Head of caudate nucleus (tissue), 42 donors: ENCODE measurements around the gene PIEZO2.
A peak's percentile ranks its signal among the peaks of the same experiment; 100 is the strongest.

Source experiments
- DNase-seq, 42 donors: peaks; one replicate each; pipeline versions ENCODE4 v3.0.0 to v3.0.0-alpha.2; 2020 to 2021; ENCODE audit warnings: mixed read lengths in 7 of 42
- intact Hi-C: fragments of 100-400 bp; cut with DNase I; formaldehyde crosslinking; loops from one replicate; pipeline ENCODE4 v1.15.0; 2022

PIEZO2 gene

DNA sequence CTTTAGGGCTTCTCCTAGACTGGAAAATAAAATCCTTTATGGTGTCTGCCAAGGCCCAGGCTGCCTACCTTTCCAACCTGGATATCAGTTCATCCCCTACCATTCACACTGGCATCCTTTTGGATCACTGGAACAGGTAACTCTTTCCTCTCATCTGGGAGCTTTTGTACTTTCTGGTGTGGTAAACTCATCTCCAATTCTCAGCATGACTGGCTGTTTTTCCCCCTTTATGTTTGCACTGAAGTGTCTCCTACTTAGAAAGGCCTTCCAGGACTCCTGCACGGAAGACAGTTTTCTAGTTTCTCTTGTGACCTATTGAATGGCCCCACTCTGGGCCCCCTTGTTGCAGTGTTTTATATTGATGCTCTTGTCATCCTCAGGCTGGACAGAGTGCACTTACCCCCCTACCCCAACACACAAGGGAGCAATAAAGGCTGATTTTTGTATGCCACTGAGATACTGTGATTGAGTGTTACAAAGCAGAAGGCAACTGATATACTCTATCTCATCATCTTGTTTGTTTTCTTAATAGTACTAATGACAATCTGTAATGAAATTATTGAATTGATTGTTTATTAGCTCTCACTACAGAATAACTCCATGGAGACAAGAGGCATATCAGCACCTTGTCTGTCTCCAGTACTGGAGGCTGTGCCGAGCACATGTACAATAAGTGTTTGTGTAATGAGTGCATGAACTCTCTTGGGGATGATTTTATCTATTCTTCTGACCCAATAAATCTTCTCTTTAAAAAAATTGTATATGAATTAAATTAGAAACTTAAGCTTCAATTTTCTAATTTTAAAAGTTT is 129.9 kb downstream of the PIEZO2 start:
- no peak for DNase-seq
- intact Hi-C loops, result no loop called here

DNA sequence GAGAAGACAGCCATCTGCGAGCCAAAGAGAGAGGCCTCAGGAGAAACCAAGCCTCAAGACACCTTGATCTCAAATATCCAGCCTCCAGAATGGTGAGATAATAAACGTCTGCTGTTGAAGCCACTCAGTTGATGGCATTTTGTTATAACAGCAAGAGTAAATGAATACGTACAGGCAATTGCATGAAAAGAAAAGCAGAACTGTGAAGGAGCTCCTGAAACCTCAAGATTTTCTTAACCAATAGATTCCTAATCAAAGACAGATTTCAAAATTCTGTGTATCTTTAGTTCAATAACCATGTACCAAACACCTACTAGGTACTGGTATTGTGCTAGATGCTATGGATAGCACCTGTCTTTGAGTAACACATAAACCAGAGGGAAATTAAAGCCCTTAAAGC is 139.5 kb downstream of the PIEZO2 start:
- DNase-seq, result no peak
- intact Hi-C loops, result no loop called here

DNA sequence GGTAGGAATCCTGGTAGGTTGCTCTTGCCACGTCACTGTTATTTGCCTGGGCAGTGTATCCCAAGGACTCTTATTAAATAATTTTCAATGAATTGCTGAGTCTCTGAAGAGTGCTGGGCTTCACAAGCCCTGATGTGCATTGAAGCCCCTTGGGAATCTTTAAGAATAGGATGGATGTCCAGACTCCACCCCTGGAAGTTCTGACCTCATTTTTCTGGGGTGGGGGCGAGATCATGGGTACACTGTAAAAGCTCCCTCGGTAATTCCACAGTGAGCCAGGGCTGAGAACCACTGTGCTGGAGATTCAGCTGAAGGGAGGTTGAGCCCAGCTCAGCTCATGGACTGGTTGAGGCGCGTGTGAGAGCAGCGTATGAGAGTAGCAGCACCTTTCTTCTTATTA is 140.2 kb downstream of the PIEZO2 start:
- no peak for DNase-seq
- intact Hi-C loops, result no loop called here

DNA sequence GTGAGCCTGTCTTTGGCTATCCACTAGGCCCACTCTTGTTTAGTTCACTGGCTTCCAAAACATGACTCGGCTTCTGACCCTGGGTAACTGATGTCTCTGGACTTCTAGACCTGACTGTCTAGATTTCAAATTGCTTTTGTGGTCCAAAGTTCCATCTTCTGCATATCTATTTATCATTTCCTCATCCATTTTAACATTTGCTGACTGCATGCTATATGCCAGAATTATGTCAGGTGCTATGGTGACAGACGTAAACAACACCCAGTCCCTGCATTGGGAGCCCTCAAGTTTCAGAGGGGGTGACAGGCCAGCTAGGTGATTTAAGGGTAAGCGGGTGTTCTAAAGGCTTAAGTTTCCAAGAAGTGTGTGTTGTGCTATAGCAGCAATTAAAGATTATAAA is 140.9 kb downstream of the PIEZO2 start:
- intact Hi-C loops, result no loop called here
- DNase-seq, result no peak

DNA sequence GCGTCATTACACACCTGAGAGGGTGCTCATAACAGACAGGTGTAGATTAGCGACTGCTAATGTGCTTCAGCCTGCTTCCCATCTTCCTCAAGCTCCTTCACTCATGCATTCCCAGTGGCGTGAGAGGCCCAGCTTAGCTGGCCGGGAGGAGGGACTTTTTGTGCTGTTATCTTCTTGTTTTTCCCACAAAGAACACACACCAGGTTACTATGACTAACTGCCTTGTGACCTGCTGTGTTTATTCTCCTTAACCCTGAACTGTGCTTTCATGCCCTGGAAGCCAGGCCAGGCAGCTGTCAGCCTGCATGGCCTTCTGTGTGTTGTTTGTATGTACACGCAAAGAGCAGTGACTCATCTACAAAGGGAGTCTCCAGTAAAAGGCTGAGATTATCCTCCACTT is 143.8 kb downstream of the PIEZO2 start:
- intact Hi-C loops, result no loop called here
- no peak for DNase-seq

DNA sequence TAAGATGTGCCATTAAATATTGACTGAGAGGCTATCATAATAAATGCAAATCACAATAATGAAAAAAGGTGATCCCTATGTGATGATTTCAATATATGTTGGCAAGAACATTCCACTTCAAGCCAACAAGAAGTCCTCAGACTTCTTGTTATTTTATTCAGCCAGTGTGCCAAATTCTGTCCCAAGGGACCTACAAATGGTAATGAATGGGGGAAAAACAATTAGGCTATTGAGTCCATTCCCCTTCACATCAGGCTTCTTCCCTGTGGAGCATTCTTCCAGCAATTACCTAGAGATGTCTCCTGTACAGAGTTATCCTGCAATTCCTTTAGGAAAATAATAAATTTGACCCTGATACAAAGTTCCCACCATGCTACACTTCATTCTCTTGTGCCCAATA is 144.4 kb downstream of the PIEZO2 start:
- intact Hi-C loops, result no loop called here

DNA sequence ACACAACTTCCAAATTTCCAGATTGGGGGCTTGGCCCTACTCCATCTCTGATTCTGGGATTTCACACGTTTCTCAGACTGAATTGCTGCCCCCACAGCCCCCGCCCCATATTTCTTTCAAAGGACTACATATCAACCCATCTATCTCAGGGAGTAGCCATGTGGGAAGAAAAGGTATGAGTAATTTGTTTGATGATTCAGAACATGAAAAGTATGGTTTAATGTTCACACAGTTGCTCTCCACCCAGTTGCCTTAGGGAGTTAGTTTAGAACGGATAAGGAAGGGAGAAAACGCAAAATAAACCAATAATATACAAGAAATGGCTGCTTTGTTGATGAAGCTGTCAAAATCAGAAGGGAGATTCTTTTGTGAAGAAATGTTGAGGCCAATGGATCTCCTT is 145.1 kb downstream of the PIEZO2 start:
- DNase-seq, result no peak
- intact Hi-C loops, result no loop called here

More for the DNA sequence above, 144.4 kb downstream of the PIEZO2 start:
- no peak for DNase-seq

DNA sequence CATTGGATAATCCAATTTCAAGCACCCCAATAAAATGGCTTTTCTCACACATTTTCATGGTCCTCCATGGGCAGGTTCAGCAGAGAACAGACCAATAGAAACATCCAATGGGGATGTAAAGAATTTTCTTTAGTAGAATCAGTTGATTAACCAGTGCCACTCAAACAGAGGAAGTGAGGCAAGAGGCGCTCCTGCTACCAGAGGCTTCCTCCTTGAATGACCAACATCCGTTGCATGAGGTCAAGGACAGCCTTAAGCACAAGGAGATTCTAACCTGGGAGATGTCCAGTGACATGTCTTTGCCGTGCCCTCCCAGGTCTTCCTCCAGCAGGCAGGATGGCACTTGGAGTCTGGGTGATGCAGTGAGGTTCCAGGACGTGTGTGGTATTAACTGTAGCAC is 146.6 kb downstream of the PIEZO2 start:
- DNase-seq, result no peak
- intact Hi-C loops, result no loop called here

DNA sequence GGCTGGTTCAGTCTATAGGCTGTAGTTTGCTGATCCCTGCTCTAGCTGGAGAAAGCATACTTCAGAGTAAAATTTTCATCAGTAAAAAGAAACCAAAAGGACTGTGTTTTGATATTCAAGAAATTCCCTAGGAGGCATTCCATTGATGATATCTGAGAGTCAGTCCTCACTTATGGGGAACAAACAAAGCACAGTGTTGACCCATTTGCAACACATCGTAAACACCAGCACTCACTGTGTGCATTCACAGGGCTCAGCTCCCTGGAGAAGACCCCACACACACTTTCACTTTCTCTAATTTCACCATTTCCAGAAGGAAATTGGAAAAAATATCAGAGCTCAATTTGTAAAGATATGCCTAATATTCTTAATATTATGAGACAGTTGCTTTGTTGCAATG is 147.1 kb downstream of the PIEZO2 start:
- intact Hi-C loops, result no loop called here
- no peak for DNase-seq

DNA sequence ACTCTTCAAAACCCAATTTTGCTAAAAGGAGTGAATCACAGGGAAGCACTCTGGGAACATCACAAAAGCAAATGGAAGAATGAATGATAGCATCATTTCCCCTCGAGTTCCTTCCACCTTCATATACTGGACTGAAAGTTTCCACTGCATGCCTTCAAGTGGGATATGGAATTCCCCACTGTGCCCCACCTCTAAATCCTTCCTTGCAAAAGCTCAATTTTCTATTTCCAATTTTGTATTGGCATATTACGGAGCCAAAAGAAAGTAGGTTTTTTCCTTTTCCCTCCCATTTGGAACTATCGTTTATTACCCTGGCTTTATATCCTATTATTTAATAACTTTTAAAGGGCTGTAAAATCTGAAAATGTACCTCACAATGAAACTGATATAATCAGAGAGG is 149.3 kb downstream of the PIEZO2 start:
- DNase-seq, result no peak
- intact Hi-C loops, result no loop called here

DNA sequence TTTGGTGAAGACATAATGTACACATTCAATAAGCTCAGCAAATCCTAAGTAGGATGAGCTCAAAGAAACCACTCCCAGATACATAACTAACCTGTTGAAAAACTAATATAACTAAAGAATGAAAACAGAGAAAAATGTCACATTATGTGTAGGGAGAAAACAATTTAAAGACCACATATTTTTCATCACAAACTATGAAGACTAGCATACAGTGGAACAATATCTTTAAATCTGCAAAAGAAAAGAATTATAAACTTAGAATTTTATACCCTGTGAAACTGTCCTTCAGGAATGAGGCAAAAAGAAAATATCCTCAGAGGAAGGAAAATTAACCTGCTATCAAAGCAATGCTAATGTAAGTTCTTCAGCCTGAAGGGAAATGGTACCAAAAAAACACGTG is 151.5 kb downstream of the PIEZO2 start:
- intact Hi-C loops, result no loop called here
- DNase-seq, result no peak

DNA sequence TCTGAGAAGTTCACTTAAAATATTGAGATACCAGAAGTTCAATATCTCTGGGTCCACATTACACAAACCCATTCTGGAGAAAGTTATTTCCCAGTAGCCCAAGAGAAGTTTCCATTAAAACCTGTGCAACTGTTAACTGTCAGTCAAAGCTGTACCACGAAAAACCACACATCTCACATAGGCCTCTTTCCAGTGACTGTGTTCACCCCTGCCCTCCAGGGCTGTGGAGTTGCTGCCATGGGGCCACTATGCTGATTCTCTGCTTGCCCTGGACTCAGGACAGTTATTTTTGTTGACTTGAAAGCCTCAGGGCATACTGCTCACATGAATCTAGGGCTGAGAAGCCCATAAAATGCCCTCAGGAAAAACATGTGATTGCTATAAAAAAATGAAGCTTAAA is 153.8 kb downstream of the PIEZO2 start:
- intact Hi-C loops, result no loop called here
- no peak for DNase-seq

DNA sequence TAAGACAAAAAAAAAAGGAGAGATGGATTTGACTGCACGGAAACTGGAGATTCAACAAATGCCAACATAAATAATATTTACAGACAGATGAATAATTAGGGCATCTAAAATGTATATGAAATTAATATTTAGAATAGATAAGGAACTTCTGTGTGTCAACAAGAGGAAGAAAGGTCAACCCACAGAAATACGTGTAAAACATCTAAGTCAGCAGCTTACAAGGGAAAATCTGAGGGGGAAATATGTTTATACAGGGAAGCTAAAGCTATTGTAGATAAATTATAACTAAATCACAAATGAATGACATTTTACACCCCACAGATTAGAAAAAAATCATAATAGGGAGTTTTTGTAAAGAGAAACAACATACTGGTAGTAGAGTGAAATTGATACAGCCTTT is 159.9 kb downstream of the PIEZO2 start:
- intact Hi-C loops, result no loop called here
- no peak for DNase-seq

DNA sequence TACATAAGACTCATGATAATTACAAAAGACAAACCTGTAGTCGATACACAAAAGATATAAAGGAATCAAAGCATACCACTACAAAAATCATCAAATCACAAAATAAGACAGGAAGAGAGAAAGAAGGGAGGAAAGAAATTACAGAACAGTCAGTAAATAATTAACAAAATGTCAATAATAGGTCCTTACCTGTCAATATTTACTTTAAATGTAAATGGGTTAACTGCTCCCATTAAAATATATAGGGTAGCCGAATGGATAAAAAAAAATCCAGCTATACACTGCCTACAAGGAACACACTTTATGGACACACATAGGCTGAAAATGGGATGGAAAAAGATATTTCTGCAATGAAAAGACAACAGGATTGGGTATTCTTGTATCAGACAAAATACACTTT is 163.7 kb downstream of the PIEZO2 start:
- intact Hi-C loops, result no loop called here
- no peak for DNase-seq

DNA sequence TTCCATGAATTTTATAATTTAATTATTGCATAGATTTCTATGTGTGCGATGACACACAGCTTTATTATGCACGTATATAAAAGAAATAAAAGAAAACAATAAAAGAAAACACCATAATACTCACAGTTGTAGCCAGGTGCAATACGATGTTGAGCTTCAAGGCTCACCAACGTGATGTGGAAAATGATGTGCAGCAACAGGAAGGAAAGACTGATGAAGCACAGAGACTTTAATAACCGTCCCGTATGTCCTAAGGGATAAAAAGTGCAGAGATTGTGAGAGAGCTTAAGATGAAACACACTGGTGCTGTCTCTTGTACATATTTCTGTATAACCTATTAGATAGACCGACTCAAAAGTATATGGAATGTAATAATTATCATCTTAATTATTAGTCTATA is 170.0 kb downstream of the PIEZO2 start:
- DNase-seq, result no peak
- intact Hi-C loops, result no loop called here

DNA sequence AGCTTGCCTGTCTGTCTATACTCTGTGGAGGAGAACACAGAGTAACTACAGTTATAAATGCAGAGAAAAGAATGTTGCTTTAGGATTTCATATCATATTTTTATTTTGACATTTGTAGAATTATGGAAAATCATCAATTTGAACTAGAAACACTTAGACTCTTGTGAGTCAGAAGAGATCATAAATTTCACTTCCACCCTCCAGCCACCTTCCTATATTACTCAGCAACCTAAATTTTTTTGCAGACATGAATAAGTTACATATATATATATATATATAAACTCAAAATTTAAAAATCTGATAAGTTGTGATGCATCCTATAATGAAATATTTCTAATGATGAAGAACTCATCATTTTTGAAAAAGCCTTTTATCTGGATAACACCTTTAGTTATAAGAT is 172.3 kb downstream of the PIEZO2 start:
- DNase-seq, result no peak
- intact Hi-C loops, result no loop called here

DNA sequence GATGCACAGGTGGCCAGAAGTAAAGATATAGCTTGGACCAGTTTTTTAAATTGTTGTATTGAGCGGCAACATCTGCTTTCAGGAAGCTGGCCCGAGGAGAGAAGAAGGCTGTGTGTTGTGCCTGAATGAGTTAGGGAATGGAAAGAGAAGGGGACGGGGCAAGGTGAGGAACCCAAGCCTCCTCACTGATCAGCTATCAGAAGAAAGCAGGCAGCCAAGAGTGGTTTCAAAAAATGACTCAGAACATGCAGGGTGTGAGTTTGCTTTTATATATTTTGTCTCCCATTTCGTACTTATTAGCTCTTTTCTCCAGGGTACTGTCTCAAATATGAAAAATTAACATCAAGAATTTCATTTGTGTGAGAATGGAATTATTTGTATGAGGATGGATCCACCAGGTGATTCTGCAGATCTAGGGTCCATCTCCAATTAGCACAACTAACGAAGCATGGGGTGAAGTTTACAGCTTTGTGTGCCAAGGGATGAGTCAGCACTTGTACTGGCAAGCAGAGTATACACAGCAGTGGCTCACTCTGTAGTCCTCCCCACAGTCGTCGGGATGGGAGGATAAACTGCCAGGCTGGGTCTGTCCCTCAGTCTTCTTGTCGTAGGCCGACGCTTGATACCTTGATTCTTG is 175.7 kb downstream of the PIEZO2 start:
- intact Hi-C loops, result no loop called here
- peak in 9 of 42 donors; percentile 2 to 49 (median 5) for DNase-seq

DNA sequence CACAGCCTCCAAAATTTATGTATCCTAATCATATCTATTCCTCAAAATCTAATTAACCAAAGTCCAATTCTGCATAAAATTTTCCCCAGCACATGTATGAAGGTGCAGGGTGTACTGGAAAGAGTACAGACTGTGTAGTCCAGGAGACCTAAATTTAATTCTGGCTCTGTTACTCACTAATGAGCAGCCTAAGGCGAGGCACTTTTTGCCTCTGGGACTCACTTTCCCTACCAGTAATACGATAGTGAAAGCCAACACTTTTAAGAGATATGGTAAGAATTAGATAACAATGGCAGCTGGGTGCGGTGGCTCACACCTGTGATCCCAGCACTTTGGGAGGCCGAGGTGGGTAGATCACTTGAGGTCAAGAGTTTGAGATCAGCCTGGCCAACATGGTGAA is 177.7 kb downstream of the PIEZO2 start:
- intact Hi-C loops, result no loop called here
- DNase-seq, result no peak

DNA sequence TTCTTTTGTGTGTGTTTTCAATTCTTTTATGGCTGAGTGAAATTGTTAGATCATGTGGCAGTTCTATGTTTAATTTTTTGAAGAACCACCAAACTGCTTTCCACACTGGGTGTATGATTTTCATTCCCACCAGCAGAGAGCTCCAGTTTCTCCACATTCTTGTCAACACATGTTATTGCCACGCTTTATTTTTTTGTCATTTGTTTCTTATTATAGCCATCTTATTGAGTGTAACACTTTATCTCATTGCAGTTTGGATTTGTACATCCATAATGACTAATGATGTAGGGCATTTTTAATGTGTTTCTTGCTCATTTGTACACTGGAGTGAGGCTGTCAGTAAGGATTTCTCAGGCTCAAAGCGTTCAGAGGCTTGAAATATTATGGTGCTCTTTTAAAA is 184.2 kb downstream of the PIEZO2 start:
- no peak for DNase-seq
- intact Hi-C loops, result no loop called here

DNA sequence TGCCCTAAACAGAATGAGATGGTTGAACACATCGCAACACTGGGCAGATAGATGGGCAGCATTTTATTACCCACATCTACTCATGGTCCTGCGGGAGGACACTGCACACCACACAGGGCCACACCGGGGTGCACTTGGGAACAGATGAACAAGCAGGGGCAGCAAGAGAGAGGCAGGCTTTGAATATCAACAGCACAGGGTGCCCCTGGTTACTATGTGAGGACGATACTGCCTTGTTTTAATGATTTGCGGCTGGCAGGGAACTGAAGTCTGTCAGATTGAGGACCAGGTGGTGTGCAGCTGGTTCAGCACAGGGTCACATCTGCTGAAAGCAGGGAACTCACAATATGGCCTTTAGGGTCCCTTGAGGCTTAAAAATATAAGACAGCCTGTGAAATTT is 195.7 kb downstream of the PIEZO2 start:
- intact Hi-C loops, result no loop called here
- DNase-seq, result no peak
